Suprapubic skin (tissue), 4 donors: Measurements from ENCODE around the gene UCK2. TPM values are rescaled to one million over a fixed set of nuclear protein-coding genes. Genes with fewer than 3 reads are reported as not detected.

Experiments
- DNase-seq, 2 donors: peaks; one replicate each; pipeline ENCODE4 v3.0.0-alpha.2; 2019; ENCODE audit warnings: low spot score in 2 of 2
- H3K27ac ChIP-seq: fragments of 200-600 bp; sonication (generic); one replicate; pipeline ENCODE4 v1.5.1; 2019
- H3K27me3 ChIP-seq: fragments of 200-600 bp; sonication (generic); one replicate; pipeline ENCODE4 v1.5.1; 2019
- H3K36me3 ChIP-seq: fragments of 200-600 bp; sonication (generic); one replicate; pipeline ENCODE4 v1.5.1; 2019
- H3K4me1 ChIP-seq: fragments of 200-600 bp; sonication (generic); one replicate; pipeline ENCODE4 v1.5.1; 2019
- H3K4me3 ChIP-seq: fragments of 200-600 bp; sonication (generic); one replicate; pipeline ENCODE4 v1.5.1; 2019; ENCODE audit warnings: mild to moderate bottlenecking
- H3K9me3 ChIP-seq: fragments of 200-600 bp; sonication (generic); one replicate; pipeline ENCODE4 v1.5.1; 2019
- EP300 ChIP-seq: sonication (generic); formaldehyde crosslinking; IDR thresholded peaks from one replicate; pipeline ENCODE4 v1.6.1; 2017; ENCODE audit warnings: antibody characterized with exemption
- POLR2A ChIP-seq, 2 donors: fragments of 450-650 bp; IDR thresholded peaks; one replicate each; pipeline ENCODE4 v1.6.1; 2017; ENCODE audit warnings: antibody characterized with exemption in 2 of 2, mild to moderate bottlenecking in 2 of 2, moderate library complexity in 2 of 2
- POLR2AphosphoS5 ChIP-seq, 3 donors: sonication (generic); formaldehyde crosslinking; IDR thresholded peaks; one replicate each; pipeline ENCODE4 v1.6.1; 2017; ENCODE audit warnings: antibody characterized with exemption in 3 of 3
- WGBS: methylation state at CpG from one replicate; pipeline ENCODE4 v1.1.5; 2018; 5-methylcytosine and 5-hydroxymethylcytosine counted together
- total RNA-seq, 4 donors: library from RNA; depleted of rRNA; stranded (reverse); fragments of >200 nt; gene quantifications; one replicate each; pipeline ENCODE4 v1.1.0, GENCODE V29; 2016
- TF ChIP-seq, protein P1 (sequence below), 2 donors: fragments of 200-600 bp in 1 of 2; fragments of 450-650 bp in 1 of 2; sonication (generic) in 1 of 2; IDR thresholded peaks; one replicate each; pipeline ENCODE4 v1.5.1; 2016 to 2019; ENCODE audit warnings: antibody characterized with exemption in 2 of 2, mild to moderate bottlenecking in 1 of 2, moderate library complexity in 1 of 2

Gene UCK2
- total RNA-seq, 4 donors from 2014 or later: 44.8 to 51.5 (median 45.4) TPM

DNA sequence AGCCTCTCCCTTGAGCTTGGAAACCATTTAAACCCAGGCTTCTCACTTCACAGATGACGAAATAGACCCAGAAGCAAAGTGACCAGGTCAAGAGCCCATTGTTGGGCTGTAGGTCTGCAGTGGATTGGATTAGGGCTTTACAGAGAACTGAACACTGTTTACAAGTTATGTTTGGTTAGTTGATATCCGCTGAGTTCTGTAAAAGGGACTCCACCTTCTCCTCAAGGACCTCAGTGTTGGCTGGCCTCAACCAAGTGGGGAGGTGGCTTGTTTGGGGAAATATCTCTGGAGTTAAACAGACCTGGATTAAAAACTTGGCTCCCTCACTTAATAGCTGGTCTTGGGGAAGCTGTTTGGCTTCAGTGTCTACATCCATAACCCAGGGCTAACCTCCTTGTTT lies 88.1 kb downstream of the UCK2 start:
- no peak for TF ChIP-seq EP300
- no peak for TF ChIP-seq POLR2AphosphoS5 (IDR thresholded peaks at IDR 0.05)
- TF ChIP-seq POLR2A (IDR thresholded peaks at IDR 0.05): no peak
- TF ChIP-seq, protein P1, sequence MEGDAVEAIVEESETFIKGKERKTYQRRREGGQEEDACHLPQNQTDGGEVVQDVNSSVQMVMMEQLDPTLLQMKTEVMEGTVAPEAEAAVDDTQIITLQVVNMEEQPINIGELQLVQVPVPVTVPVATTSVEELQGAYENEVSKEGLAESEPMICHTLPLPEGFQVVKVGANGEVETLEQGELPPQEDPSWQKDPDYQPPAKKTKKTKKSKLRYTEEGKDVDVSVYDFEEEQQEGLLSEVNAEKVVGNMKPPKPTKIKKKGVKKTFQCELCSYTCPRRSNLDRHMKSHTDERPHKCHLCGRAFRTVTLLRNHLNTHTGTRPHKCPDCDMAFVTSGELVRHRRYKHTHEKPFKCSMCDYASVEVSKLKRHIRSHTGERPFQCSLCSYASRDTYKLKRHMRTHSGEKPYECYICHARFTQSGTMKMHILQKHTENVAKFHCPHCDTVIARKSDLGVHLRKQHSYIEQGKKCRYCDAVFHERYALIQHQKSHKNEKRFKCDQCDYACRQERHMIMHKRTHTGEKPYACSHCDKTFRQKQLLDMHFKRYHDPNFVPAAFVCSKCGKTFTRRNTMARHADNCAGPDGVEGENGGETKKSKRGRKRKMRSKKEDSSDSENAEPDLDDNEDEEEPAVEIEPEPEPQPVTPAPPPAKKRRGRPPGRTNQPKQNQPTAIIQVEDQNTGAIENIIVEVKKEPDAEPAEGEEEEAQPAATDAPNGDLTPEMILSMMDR (IDR thresholded peaks at IDR 0.05): no peak
- Histone ChIP-seq H3K27ac (no peak overlapping the region), H3K4me1 (peaks cover 35% of the 10 kb centered on the region), H3K27me3 (no peaks in the 10 kb centered on the region), H3K4me3 (no peak overlapping the region), H3K36me3 (no peaks in the 10 kb centered on the region), H3K9me3 (no peaks in the 10 kb centered on the region)
- 76% methylated on average over 2 of the region's 2 CpGs for WGBS
- DNase-seq: no peak

DNA sequence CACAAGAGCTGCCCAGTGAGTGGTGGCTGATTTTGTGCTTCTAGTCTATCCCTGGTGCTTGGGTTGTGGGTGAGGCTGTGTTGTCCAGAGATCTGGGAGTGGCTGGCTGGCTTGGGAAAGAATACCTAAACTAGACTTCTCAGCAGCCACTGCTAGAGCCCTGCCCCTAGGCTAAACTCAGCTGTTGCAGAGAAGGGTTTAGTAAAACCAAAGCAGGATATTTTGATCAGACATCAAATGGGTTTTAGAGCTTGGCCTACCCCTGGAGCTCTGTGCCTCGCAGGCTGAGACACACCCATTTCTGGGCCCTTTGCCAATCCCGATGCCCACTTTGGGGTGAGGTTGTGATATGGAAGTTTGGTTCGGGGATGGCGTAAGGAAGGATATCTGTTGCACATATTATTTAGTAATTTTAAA lies 88.5 kb downstream of the UCK2 start:
- WGBS: 50% methylated on average over 4 of the region's 4 CpGs
- H3K36me3 ChIP-seq: no peaks in the 10 kb centered on the region
- TF ChIP-seq, protein P1 (IDR thresholded peaks at IDR 0.05): no peak
- TF ChIP-seq EP300 (no peak), POLR2AphosphoS5 (IDR thresholded peaks at IDR 0.05) (no peak), POLR2A (IDR thresholded peaks at IDR 0.05) (no peak)
- no peaks in the 10 kb centered on the region for H3K9me3 ChIP-seq
- H3K27ac ChIP-seq: no peak overlapping the region
- H3K4me3 ChIP-seq: no peak overlapping the region
- H3K4me1 ChIP-seq: peaks cover 30% of the 10 kb centered on the region
- no peaks in the 10 kb centered on the region for H3K27me3 ChIP-seq
- no peak for DNase-seq

DNA sequence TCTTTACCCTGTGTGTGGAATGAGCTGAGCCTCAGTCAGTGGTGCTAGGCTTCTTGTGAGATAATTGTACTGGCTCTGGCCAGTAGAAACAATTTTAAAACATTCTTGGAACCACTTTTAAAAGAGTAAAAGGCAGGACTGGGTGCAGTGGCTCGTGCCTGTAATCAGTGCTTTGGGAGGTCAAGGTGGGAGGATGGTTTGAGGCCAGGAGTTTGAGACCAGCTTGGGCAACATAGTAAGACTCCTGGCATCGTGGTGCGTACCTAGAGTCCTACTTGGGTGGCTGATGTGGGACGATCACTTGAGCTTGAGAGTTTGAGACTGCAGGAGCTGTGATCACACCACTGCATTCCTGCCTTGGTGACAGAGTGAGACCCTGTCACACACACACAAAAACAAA lies 89.8 kb downstream of the UCK2 start:
- TF ChIP-seq POLR2AphosphoS5 (IDR thresholded peaks at IDR 0.05) (no peak), POLR2A (IDR thresholded peaks at IDR 0.05) (no peak), EP300 (no peak)
- TF ChIP-seq, protein P1 (IDR thresholded peaks at IDR 0.05): no peak
- Histone ChIP-seq H3K4me3 (no peak overlapping the region), H3K9me3 (no peaks in the 10 kb centered on the region), H3K27me3 (no peaks in the 10 kb centered on the region), H3K27ac (no peak overlapping the region), H3K36me3 (no peaks in the 10 kb centered on the region), H3K4me1 (peaks cover 18% of the 10 kb centered on the region)
- 83% methylated on average over 4 of the region's 4 CpGs for WGBS
- no peak for DNase-seq

DNA sequence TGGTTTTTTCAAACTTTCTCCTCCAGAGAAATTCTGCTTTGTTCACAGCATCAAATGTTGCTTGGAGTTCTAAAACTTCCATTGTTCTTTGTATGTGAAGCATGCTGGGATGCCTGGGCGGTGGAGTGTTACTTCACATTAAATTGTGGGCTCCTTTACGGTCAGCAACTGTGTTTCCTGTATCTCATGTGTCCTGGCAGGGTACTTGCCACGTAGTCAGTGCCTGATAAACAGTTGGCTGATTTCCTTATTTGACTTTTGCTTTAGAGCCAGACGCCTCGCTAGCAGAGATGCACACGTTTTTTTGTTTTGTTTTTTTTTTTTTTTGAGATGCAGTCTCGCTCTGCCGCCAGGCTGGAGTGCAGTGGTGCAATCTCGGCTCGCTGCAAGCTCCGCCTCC lies 96.7 kb downstream of the UCK2 start:
- peaks cover 8% of the 10 kb centered on the region for H3K27me3 ChIP-seq
- no peak for DNase-seq
- H3K4me1 ChIP-seq: no peaks in the 10 kb centered on the region
- H3K36me3 ChIP-seq: no peaks in the 10 kb centered on the region
- TF ChIP-seq, protein P1 (IDR thresholded peaks at IDR 0.05): no peak
- TF ChIP-seq POLR2A (IDR thresholded peaks at IDR 0.05): no peak
- TF ChIP-seq POLR2AphosphoS5 (IDR thresholded peaks at IDR 0.05): no peak
- no peak for TF ChIP-seq EP300
- H3K27ac ChIP-seq: no peak overlapping the region
- no peak overlapping the region for H3K4me3 ChIP-seq
- H3K9me3 ChIP-seq: no peaks in the 10 kb centered on the region
- 67% methylated on average over 11 of the region's 11 CpGs for WGBS

DNA sequence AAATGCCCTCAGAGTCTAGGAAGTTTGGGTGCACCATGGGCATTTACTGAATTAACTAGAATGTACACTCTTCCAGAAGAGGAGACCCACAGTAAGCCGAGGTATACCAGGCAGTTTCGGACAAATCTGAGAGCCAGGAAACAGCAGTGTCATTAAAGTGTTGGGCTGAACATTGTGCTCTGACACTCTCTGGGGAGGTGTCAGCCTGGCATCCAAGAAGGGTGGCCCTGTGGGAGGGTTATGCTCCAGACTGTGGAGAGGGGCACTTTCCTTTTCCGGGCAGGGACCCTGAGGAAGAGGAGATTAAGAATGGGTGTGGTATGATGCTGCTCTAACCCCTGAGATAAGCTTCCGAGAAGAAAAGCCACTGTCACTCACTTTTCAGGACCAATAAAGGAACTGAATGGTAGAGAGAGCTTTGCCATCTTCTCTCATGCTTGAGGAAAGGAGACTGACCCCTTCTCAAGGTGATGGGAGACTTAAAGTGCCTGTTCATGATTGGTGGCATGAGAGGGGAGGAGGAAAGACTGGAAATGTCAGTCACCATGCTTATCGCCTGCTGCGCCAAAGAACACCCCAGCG lies 98.2 kb downstream of the UCK2 start:
- H3K27me3 ChIP-seq: peaks cover 8% of the 10 kb centered on the region
- H3K36me3 ChIP-seq: no peaks in the 10 kb centered on the region
- 67% methylated on average over 7 of the region's 7 CpGs for WGBS
- no peaks in the 10 kb centered on the region for H3K4me1 ChIP-seq
- H3K27ac ChIP-seq: no peak overlapping the region
- no peak overlapping the region for H3K4me3 ChIP-seq
- TF ChIP-seq POLR2A (IDR thresholded peaks at IDR 0.05): no peak
- no peak for TF ChIP-seq EP300
- no peak for TF ChIP-seq POLR2AphosphoS5 (IDR thresholded peaks at IDR 0.05)
- TF ChIP-seq, protein P1 (IDR thresholded peaks at IDR 0.05): no peak
- H3K9me3 ChIP-seq: no peaks in the 10 kb centered on the region
- no peak for DNase-seq
